Smooth muscle cell (in vitro differentiated cells): ENCODE results near the gene ALDH6A1. TPM values are rescaled to one million over a fixed set of nuclear protein-coding genes. Genes with fewer than 3 reads are reported as not detected.

ENCODE experiments used
- DNase-seq: peaks from one replicate; lab custom pipeline; 2025; ENCODE audit not compliant: unreplicated experiment; lab: John Stamatoyannopoulos, UW
- H2AFZ ChIP-seq: fragments of 200-600 bp; sonication (generic); 2 replicates; pipeline ENCODE4 v1.6.0; 2016; ENCODE audit warnings: antibody characterized with exemption, low read depth, mild to moderate bottlenecking
- H3F3A ChIP-seq: fragments of 200-600 bp; sonication (generic); 2 replicates; pipeline ENCODE4 v1.6.0; 2017; ENCODE audit warnings: antibody characterized with exemption, low read depth
- H3K27ac ChIP-seq: fragments of 200-600 bp; sonication (generic); 2 replicates; pipeline ENCODE4 v1.5.1; 2016; ENCODE audit warnings: low read depth, mild to moderate bottlenecking
- H3K27me3 ChIP-seq: fragments of 200-600 bp; sonication (generic); 2 replicates; pipeline ENCODE4 v1.6.1; 2016; ENCODE audit warnings: low read depth, mild to moderate bottlenecking
- H3K36me3 ChIP-seq: fragments of 200-600 bp; sonication (generic); 2 replicates; pipeline ENCODE4 v1.5.1; 2016; ENCODE audit warnings: low read depth
- H3K4me1 ChIP-seq: fragments of 200-600 bp; sonication (generic); 2 replicates; pipeline ENCODE4 v1.5.1; 2016; ENCODE audit warnings: low read depth
- H3K4me2 ChIP-seq: fragments of 200-600 bp; sonication (generic); 2 replicates; pipeline ENCODE4 v1.6.0; 2016; ENCODE audit warnings: mild to moderate bottlenecking
- H3K4me3 ChIP-seq: fragments of 200-600 bp; sonication (generic); 2 replicates; pipeline ENCODE4 v1.5.1; 2016; ENCODE audit warnings: mild to moderate bottlenecking
- H3K79me2 ChIP-seq: fragments of 200-600 bp; sonication (generic); 2 replicates; pipeline ENCODE4 v1.6.0; 2016; ENCODE audit warnings: low read depth, mild to moderate bottlenecking
- H3K9ac ChIP-seq: fragments of 200-600 bp; sonication (generic); 2 replicates; pipeline ENCODE4 v1.6.0; 2016; ENCODE audit warnings: low read depth
- H3K9me3 ChIP-seq: fragments of 200-600 bp; sonication (generic); replicated peaks from 2 replicates; pipeline ENCODE4 v1.5.1; 2016; ENCODE audit warnings: low read depth
- H4K20me1 ChIP-seq: fragments of 200-600 bp; sonication (generic); 2 replicates; pipeline ENCODE4 v1.6.0; 2016; ENCODE audit warnings: low read depth
- CTCF ChIP-seq: fragments of 200-600 bp; sonication (generic); IDR thresholded peaks from 2 replicates; pipeline ENCODE4 v1.5.1; 2017; ENCODE audit warnings: borderline replicate concordance, mild to moderate bottlenecking, antibody characterized with exemption; ENCODE audit not compliant: insufficient read depth, poor library complexity, severe bottlenecking
- WGBS: methylation state at CpG from one replicate; pipeline ENCODE4 v1.1.7; 2016; ENCODE audit warnings: low lambda C conversion rate; 5-methylcytosine and 5-hydroxymethylcytosine counted together
- polyA plus RNA-seq: library from polyadenylated mRNA; unstranded; fragments of >200 nt; fragmentation: Nextera tagmentation; extraction: Ambion mirVana; gene quantifications from 2 replicates; pipeline ENCODE4 v1.2.1, GENCODE V29; 2016
- total RNA-seq: library from RNA; depleted of rRNA; stranded (reverse); fragments of >200 nt; gene quantifications from 2 replicates; pipeline ENCODE4 v1.2.3, GENCODE V29; 2014

The ALDH6A1 gene
- total and polyA plus RNA-seq, 2 experiments from 2014 or later: 16.1 to 18.9 TPM

DNA sequence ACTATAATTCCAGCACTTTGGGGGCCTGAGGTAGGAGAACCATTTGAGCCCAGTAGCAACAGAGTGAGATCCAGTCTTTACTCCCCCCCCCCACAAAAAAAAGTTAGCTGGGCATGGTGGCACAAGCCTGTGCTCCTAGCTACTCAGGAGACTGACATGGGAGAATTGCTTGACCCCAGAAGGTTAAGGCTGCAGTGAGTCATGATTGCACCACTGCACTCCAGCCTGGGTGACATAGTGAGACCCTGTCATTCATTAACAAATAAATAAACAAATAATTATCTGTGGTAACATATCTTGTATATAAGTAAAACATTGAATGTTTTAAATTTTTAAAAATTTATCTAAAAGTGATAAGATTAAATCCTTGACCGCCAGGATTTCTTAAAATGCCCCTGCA lies 70.0 kb downstream of the ALDH6A1 start:
- Histone ChIP-seq H4K20me1 (no peaks in the 10 kb centered on the region), H3K79me2 (no peaks in the 10 kb centered on the region), H3K4me1 (no peaks in the 10 kb centered on the region), H3K27ac (no peak overlapping the region), H3F3A (peaks cover 3% of the 10 kb centered on the region), H3K4me2 (no peak overlapping the region), H3K27me3 (no peaks in the 10 kb centered on the region), H3K4me3 (no peak overlapping the region), H3K9me3 (no peaks in the 10 kb centered on the region), H2AFZ (no peak overlapping the region), H3K36me3 (no peaks in the 10 kb centered on the region), H3K9ac (no peak overlapping the region)
- TF ChIP-seq CTCF: no peak
- WGBS: 93% methylated on average over 1 of the region's 1 CpG
- no peak for DNase-seq

DNA sequence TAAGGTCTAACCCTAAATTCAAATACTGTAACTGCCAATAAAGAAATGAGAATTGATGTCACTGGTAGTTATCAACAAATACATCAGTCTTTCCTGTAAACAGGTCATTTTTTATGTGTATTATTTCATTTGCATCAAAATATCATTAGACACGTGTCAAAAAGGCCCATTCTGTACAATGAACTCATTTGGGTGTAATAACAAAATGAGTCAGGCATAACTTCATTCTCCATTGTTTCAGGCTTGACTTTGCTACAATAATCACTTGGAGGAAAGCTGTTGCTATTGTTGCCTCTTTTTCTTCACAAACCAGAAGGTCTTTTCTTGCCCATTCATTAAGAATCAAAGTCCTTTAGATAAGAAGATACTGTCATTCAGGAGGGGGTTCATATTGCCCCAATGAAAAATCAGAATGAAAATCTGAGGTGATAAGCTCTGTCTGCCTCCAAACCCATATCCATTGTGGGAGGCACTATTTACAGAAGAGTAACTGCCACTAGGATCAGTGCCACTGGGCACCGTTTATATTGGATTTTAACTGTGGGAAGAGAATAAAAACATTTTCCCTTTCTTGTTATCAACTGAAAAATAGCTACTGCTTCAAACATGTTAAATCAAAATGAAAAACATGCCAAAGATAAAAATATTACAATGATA lies 75.3 kb downstream of the ALDH6A1 start:
- Histone ChIP-seq H3K4me1 (no peaks in the 10 kb centered on the region), H3F3A (no peaks in the 10 kb centered on the region), H3K4me3 (no peak overlapping the region), H4K20me1 (no peaks in the 10 kb centered on the region), H3K9ac (no peak overlapping the region), H3K27ac (no peak overlapping the region), H2AFZ (no peak overlapping the region), H3K36me3 (no peaks in the 10 kb centered on the region), H3K27me3 (no peaks in the 10 kb centered on the region), H3K9me3 (no peaks in the 10 kb centered on the region), H3K79me2 (no peaks in the 10 kb centered on the region), H3K4me2 (no peak overlapping the region)
- WGBS: 92% methylated on average over 2 of the region's 2 CpGs
- no peak for DNase-seq
- TF ChIP-seq CTCF: no peak

Other genes with a start within 250 kb of the ALDH6A1 start
- 3.7 and 4.7 TPM in 2 replicates for gene PTGR2, start 232.6 kb downstream of the ALDH6A1 start, total RNA-seq
- gene PTGR2, start 232.6 kb downstream of the ALDH6A1 start, polyA plus RNA-seq: 2.9 and 4.0 TPM in 2 replicates
- 67.3 and 67.4 TPM in 2 replicates for gene ZNF410, start 197.6 kb downstream of the ALDH6A1 start, total RNA-seq
- gene ZNF410, start 197.6 kb downstream of the ALDH6A1 start, polyA plus RNA-seq: 45.1 and 46.9 TPM in 2 replicates
- 2.7 and 4.7 TPM in 2 replicates for gene FAM161B, start 134.4 kb downstream of the ALDH6A1 start, total RNA-seq
- 3.9 and 6.3 TPM in 2 replicates for gene FAM161B, start 134.4 kb downstream of the ALDH6A1 start, polyA plus RNA-seq
- 9.6 and 16.8 TPM in 2 replicates for gene COQ6, start 134.2 kb downstream of the ALDH6A1 start, total RNA-seq
- gene COQ6, start 134.2 kb downstream of the ALDH6A1 start, polyA plus RNA-seq: 18.2 and 22.3 TPM in 2 replicates
- 9.1 and 9.9 TPM in 2 replicates for gene ENTPD5, start 65.2 kb downstream of the ALDH6A1 start, total RNA-seq
- gene ENTPD5, start 65.2 kb downstream of the ALDH6A1 start, polyA plus RNA-seq: 8.1 and 9.8 TPM in 2 replicates
- 6.4 and 20.6 TPM in 2 replicates for gene BBOF1, start 65.1 kb downstream of the ALDH6A1 start, total RNA-seq
- gene BBOF1, start 65.1 kb downstream of the ALDH6A1 start, polyA plus RNA-seq: 3.7 and 6.5 TPM in 2 replicates
- 17.4 and 17.8 TPM in 2 replicates for gene LIN52, start 503 bp upstream of the ALDH6A1 start, total RNA-seq
- gene LIN52, start 503 bp upstream of the ALDH6A1 start, polyA plus RNA-seq: 13.8 and 16.1 TPM in 2 replicates
- not detected in 2 replicates for gene VSX2, start 155.0 kb upstream of the ALDH6A1 start, total RNA-seq
- not detected in 2 replicates for gene VSX2, start 155.0 kb upstream of the ALDH6A1 start, polyA plus RNA-seq
- gene ABCD4, start 218.5 kb upstream of the ALDH6A1 start, total RNA-seq: 19.3 and 28.0 TPM in 2 replicates
- 33.8 and 46.3 TPM in 2 replicates for gene ABCD4, start 218.5 kb upstream of the ALDH6A1 start, polyA plus RNA-seq